Measurements from ENCODE around the gene DCLK1. TPM values are rescaled to one million over a fixed set of nuclear protein-coding genes. Genes with fewer than 3 reads are reported as not detected.

DCLK1 gene
- total and polyA plus RNA-seq, 2 experiments from 2014 or later, result 0.48 to 0.65 TPM

DNA sequence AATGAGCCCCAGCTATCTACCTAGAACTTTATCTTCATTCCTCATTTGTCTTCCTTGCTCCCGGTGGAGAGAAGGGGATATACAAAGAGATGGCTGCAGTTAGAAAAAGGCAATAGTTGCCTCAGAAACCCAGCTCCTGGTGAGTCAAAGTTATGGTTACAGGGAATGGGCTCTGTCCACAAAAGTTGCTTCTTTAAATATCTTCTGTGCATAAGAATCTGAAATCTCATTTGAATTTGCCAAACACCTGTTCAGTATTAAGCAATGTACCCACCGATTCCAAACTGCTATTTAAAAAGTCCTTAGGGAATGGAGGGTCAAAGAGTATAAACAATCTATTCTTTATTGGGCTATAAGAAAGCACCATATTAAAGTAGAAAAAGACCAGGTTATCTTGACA lies 48.4 kb downstream of the DCLK1 start:
- in situ Hi-C loops (cut with MboI), result no loop called here
- Histone ChIP-seq H3K27ac (no peak overlapping the region), H4K20me1 (ENCODE audit: insufficient read depth) (no peaks in the 10 kb centered on the region), H3F3A (ENCODE audit: insufficient read depth) (no peaks in the 10 kb centered on the region), H3K9me3 (ENCODE audit: low read depth) (no peaks in the 10 kb centered on the region), H3K36me3 (ENCODE audit: low read depth) (no peaks in the 10 kb centered on the region), H2AFZ (no peak overlapping the region), H3K4me3 (no peak overlapping the region), H3K79me2 (ENCODE audit: insufficient read depth) (no peaks in the 10 kb centered on the region), H3K4me2 (ENCODE audit: unreplicated experiment) (no peak overlapping the region), H3K9me2 (ENCODE audit: insufficient read depth) (no peaks in the 10 kb centered on the region; the same call in 1 of the 2 replicates), H3K27me3 (replicated peaks; ENCODE audit: insufficient read depth) (no peaks in the 10 kb centered on the region; the same call in 1 of the 2 replicates), H3K9ac (no peak overlapping the region), H3K4me1 (ENCODE audit: insufficient read depth) (no peaks in the 10 kb centered on the region)
- WGBS, 2 experiments (ENCODE audit: low coverage in 1 of 2, low lambda C conversion rate in 2 of 2, missing lambda C conversion rate in 2 of 2), result 40 to 41% methylated on average over 2 of the region's 2 CpGs
- no peak for DNase-seq
- TF ChIP-seq EZH2 (IDR thresholded peaks at IDR 0.05; ENCODE audit: insufficient read depth, poor library complexity, severe bottlenecking), result no peak
- TF ChIP-seq EZH2phosphoT487 (IDR thresholded peaks at IDR 0.05; ENCODE audit: insufficient read depth, low read depth), result no peak

DNA sequence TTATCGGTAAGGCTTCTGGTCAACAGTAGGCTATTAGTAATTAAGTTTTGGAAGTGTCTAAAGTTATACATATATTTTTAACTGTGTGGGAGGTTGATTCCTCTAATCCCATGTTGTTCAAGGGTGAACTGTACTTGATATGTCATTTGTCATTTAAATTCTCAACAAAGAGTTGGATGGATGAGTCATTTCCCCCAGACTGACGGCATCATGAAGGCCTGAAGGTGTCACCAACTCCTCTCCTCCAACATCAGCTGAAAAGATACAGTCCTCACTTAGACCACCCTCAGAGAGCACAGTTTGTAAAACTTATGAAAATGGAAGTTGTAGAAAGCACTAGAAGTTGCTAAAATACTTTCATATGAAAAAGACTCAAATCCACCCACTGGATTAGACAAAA lies 48.8 kb downstream of the DCLK1 start:
- no peaks in the 10 kb centered on the region for H3K79me2 ChIP-seq (ENCODE audit: insufficient read depth)

DNA sequence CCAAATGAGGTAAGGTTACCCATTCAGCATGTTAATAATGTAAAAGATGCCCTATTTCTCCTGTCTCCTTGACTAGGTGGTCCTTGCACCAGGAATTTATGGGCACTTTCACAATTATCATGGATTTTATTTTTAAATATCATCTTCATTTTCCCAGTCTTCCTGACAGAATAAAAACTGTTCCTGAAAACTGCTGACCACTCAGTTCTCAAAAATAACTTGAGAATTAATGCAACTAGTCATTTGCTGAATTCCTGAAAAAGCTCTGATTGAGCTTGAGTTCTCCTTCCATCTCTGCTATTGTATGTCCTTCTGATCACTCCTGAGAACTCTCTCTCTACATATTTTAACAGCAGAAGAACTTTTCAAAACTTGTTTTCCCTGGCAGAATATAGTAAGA lies 55.0 kb downstream of the DCLK1 start:
- Histone ChIP-seq H3K27me3 (replicated peaks; ENCODE audit: insufficient read depth) (0 out of 2 replicates have a peak, but pooled peaks cover 3% of the 10 kb centered on the region), H3K9me3 (ENCODE audit: low read depth) (no peaks in the 10 kb centered on the region), H3K9me2 (ENCODE audit: insufficient read depth) (no peaks in the 10 kb centered on the region; the same call in 1 of the 2 replicates), H3K4me1 (ENCODE audit: insufficient read depth) (no peaks in the 10 kb centered on the region), H3K79me2 (ENCODE audit: insufficient read depth) (no peaks in the 10 kb centered on the region), H3F3A (ENCODE audit: insufficient read depth) (no peaks in the 10 kb centered on the region), H2AFZ (no peak overlapping the region), H3K27ac (no peak overlapping the region), H3K4me2 (ENCODE audit: unreplicated experiment) (no peak overlapping the region), H3K4me3 (no peak overlapping the region), H3K9ac (no peak overlapping the region), H4K20me1 (ENCODE audit: insufficient read depth) (no peaks in the 10 kb centered on the region), H3K36me3 (ENCODE audit: low read depth) (no peaks in the 10 kb centered on the region)
- in situ Hi-C loops (cut with MboI), result no loop called here
- no peak for DNase-seq
- TF ChIP-seq EZH2phosphoT487 (IDR thresholded peaks at IDR 0.05; ENCODE audit: insufficient read depth, low read depth) (no peak), EZH2 (IDR thresholded peaks at IDR 0.05; ENCODE audit: insufficient read depth, poor library complexity, severe bottlenecking) (no peak)

More for the DNA sequence above, 48.8 kb downstream of the DCLK1 start:
- H3K4me3 ChIP-seq, result no peak overlapping the region
- no peaks in the 10 kb centered on the region for H3K4me1 ChIP-seq (ENCODE audit: insufficient read depth)
- no peaks in the 10 kb centered on the region for H3K36me3 ChIP-seq (ENCODE audit: low read depth)
- H4K20me1 ChIP-seq (ENCODE audit: insufficient read depth), result no peaks in the 10 kb centered on the region
- no peak overlapping the region for H3K9ac ChIP-seq
- TF ChIP-seq EZH2 (IDR thresholded peaks at IDR 0.05; ENCODE audit: insufficient read depth, poor library complexity, severe bottlenecking) (no peak), EZH2phosphoT487 (IDR thresholded peaks at IDR 0.05; ENCODE audit: insufficient read depth, low read depth) (no peak)
- H3K27me3 ChIP-seq (replicated peaks; ENCODE audit: insufficient read depth), result no peaks in the 10 kb centered on the region; the same call in 1 of the 2 replicates
- in situ Hi-C loops (cut with MboI), result no loop called here
- H3K9me3 ChIP-seq (ENCODE audit: low read depth), result no peaks in the 10 kb centered on the region
- no peak for DNase-seq
- H3K9me2 ChIP-seq (ENCODE audit: insufficient read depth), result no peaks in the 10 kb centered on the region; the same call in 1 of the 2 replicates
- H3K27ac ChIP-seq, result no peak overlapping the region
- no peak overlapping the region for H2AFZ ChIP-seq
- 47% methylated on average over 2 of the region's 2 CpGs for WGBS, 2 experiments (ENCODE audit: low coverage in 1 of 2, low lambda C conversion rate in 2 of 2, missing lambda C conversion rate in 2 of 2)
- H3F3A ChIP-seq (ENCODE audit: insufficient read depth), result no peaks in the 10 kb centered on the region
- H3K4me2 ChIP-seq (ENCODE audit: unreplicated experiment), result no peak overlapping the region

DNA sequence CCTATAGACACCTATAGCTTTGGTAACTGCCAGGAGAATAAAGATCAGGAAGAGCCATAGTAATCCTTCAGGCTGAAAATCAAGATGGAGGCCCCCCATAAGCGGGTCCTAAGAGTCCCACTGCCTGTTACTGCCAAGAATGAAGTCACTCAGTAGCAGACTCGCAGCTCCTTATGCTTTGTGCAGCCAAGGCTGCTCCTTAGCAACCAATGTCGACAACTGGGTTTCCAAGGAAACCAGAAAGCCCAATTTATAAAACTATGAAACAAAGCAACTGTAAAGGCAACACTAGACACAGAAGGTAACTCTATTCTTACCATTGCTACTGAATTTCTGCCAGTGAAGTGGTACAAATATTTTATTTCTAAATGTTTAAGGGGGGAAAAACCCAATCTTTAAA lies 56.5 kb downstream of the DCLK1 start:
- H3K27ac ChIP-seq, result no peak overlapping the region
- no peak overlapping the region for H2AFZ ChIP-seq
- DNase-seq, result no peak
- WGBS, 2 experiments (ENCODE audit: low coverage in 1 of 2, low lambda C conversion rate in 2 of 2, missing lambda C conversion rate in 2 of 2), result 6 to 10% methylated on average over 3 of the region's 3 CpGs
- H3K4me2 ChIP-seq (ENCODE audit: unreplicated experiment), result no peak overlapping the region
- H3K9me2 ChIP-seq (ENCODE audit: insufficient read depth), result no peaks in the 10 kb centered on the region; the same call in 1 of the 2 replicates
- peaks cover 3% of the 10 kb centered on the region; the same call in 1 of the 2 replicates for H3K27me3 ChIP-seq (replicated peaks; ENCODE audit: insufficient read depth)
- no peaks in the 10 kb centered on the region for H4K20me1 ChIP-seq (ENCODE audit: insufficient read depth)
- no peaks in the 10 kb centered on the region for H3F3A ChIP-seq (ENCODE audit: insufficient read depth)
- no peaks in the 10 kb centered on the region for H3K9me3 ChIP-seq (ENCODE audit: low read depth)
- H3K79me2 ChIP-seq (ENCODE audit: insufficient read depth), result no peaks in the 10 kb centered on the region
- no peaks in the 10 kb centered on the region for H3K4me1 ChIP-seq (ENCODE audit: insufficient read depth)
- no peak for TF ChIP-seq EZH2 (IDR thresholded peaks at IDR 0.05; ENCODE audit: insufficient read depth, poor library complexity, severe bottlenecking)
- TF ChIP-seq EZH2phosphoT487 (IDR thresholded peaks at IDR 0.05; ENCODE audit: insufficient read depth, low read depth), result no peak
- H3K36me3 ChIP-seq (ENCODE audit: low read depth), result no peaks in the 10 kb centered on the region
- no peak overlapping the region for H3K4me3 ChIP-seq
- H3K9ac ChIP-seq, result no peak overlapping the region
- in situ Hi-C loops (cut with MboI), result no loop called here
